SK-N-SH treated with all-trans-retinoic acid at 6 μM for 48 hours (cell line): Measurements from ENCODE around the gene FAM47E.

ENCODE experiments used
- ATAC-seq: fragments of 200-7000 bp; cut with Tn5 transposase; 3 replicates; pipeline ENCODE4 v1.9.1; 2020; ENCODE audit warnings: mild to moderate bottlenecking, moderate library complexity
- CSRNP3 ChIP-seq: fragments of 250-450 bp; sonication (Bioruptor Pico); IDR thresholded peaks from 2 replicates; pipeline ENCODE4 v1.5.1; 2021; ENCODE audit warnings: mild to moderate bottlenecking, moderate library complexity
- ISL1 ChIP-seq: fragments of 250-450 bp; sonication (Bioruptor Pico); IDR thresholded peaks from 2 replicates; pipeline ENCODE4 v2.1.2; 2022; ENCODE audit warnings: mild to moderate bottlenecking, moderate library complexity
- POU6F1 ChIP-seq: fragments of 250-450 bp; sonication (Bioruptor Pico); IDR thresholded peaks from 2 replicates; pipeline ENCODE4 v1.8.0; 2021; ENCODE audit warnings: low read depth, mild to moderate bottlenecking, moderate library complexity, borderline replicate concordance
- TSHZ2 ChIP-seq: fragments of 250-450 bp; sonication (Bioruptor Pico); IDR thresholded peaks from 2 replicates; pipeline ENCODE4 v1.5.0; 2020; ENCODE audit warnings: mild to moderate bottlenecking, moderate library complexity
- ZFP3 ChIP-seq: fragments of 250-450 bp; sonication (Bioruptor Pico); IDR thresholded peaks from 2 replicates; pipeline ENCODE4 v1.5.0; 2020; ENCODE audit warnings: mild to moderate bottlenecking, moderate library complexity
- ZNF8 ChIP-seq: fragments of 450-650 bp; formaldehyde crosslinking; IDR thresholded peaks from 2 replicates; pipeline ENCODE4 v1.5.0; 2020; ENCODE audit warnings: mild to moderate bottlenecking, moderate library complexity

The FAM47E gene

GRCh38 chr4:76325072-76325471 lies 73.6 kb downstream of the FAM47E start (continued):
- TF ChIP-seq TSHZ2 (CRISPR knock-in tag), result no peak
- no peak for TF ChIP-seq ZFP3 (CRISPR knock-in tag)

GRCh38 chr4:76326515-76326914 lies 75.0 kb downstream of the FAM47E start:
- ATAC-seq, result no peak
- no peak for TF ChIP-seq CSRNP3 (CRISPR knock-in tag)
- TF ChIP-seq POU6F1 (CRISPR knock-in tag), result no peak
- TF ChIP-seq ZNF8 (CRISPR knock-in tag), result no peak
- TF ChIP-seq ISL1 (CRISPR knock-in tag), result no peak
- TF ChIP-seq TSHZ2 (CRISPR knock-in tag), result no peak
